Measurements from ENCODE around the gene GALNT18.

GALNT18 gene

GRCh38 chr11:11268119-11268518 is 353.7 kb downstream of the GALNT18 start:
- TF ChIP-seq ZNF274 (IDR thresholded peaks at IDR 0.05; ENCODE audit: low read depth, low read length) = no peak
- H3K4me3 ChIP-seq (ENCODE audit: low read length) = no peak overlapping the region

GRCh38 chr11:11267312-11267711 is 354.5 kb downstream of the GALNT18 start:
- H3K4me3 ChIP-seq (ENCODE audit: low read length) = no peak overlapping the region
- no peak for TF ChIP-seq ZNF274 (IDR thresholded peaks at IDR 0.05; ENCODE audit: low read depth, low read length)

GRCh38 chr11:11265994-11266606 is 355.7 kb downstream of the GALNT18 start:
- no peak for TF ChIP-seq ZNF274 (IDR thresholded peaks at IDR 0.05; ENCODE audit: low read depth, low read length)
- no peak overlapping the region for H3K4me3 ChIP-seq (ENCODE audit: low read length)

- no peak overlapping the region for H3K4me3 ChIP-seq (ENCODE audit: low read length)
- no peak for TF ChIP-seq ZNF274 (IDR thresholded peaks at IDR 0.05; ENCODE audit: low read depth, low read length)
These were observed 356.5 kb downstream of the GALNT18 start for GRCh38 chr11:11265320-11265719.

GRCh38 chr11:11263238-11264005 is 358.4 kb downstream of the GALNT18 start:
- no peak for TF ChIP-seq ZNF274 (IDR thresholded peaks at IDR 0.05; ENCODE audit: low read depth, low read length)
- H3K4me3 ChIP-seq (ENCODE audit: low read length) = no peak overlapping the region

GRCh38 chr11:11262171-11262920 is 359.5 kb downstream of the GALNT18 start:
- no peak overlapping the region for H3K4me3 ChIP-seq (ENCODE audit: low read length)
- TF ChIP-seq ZNF274 (IDR thresholded peaks at IDR 0.05; ENCODE audit: low read depth, low read length) = no peak

DNA sequence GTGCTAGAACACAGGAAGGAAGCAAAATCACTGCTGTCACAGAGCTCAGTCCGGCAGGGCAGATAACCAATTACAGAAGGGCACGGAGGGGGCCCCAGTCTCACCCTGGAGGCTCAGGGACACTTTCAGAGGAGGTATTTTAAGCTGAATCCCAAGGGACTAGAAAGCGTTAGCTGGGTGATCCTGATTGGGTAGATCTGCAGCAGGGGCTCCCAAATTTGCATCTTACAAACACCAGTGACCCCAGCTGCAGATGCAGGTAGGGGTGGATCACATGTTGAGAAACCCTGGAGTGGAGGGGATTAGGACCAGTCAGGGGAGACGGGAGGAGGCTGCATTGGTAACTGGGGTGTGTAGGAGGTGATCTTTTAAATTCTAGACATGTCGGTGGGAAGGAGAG is 360.2 kb downstream of the GALNT18 start:
- no peak overlapping the region; the same call in 1 of the 2 replicates for H3K4me3 ChIP-seq (ENCODE audit: low read length)
- TF ChIP-seq ZNF274 (IDR thresholded peaks at IDR 0.05; ENCODE audit: low read depth, low read length) = no peak

DNA sequence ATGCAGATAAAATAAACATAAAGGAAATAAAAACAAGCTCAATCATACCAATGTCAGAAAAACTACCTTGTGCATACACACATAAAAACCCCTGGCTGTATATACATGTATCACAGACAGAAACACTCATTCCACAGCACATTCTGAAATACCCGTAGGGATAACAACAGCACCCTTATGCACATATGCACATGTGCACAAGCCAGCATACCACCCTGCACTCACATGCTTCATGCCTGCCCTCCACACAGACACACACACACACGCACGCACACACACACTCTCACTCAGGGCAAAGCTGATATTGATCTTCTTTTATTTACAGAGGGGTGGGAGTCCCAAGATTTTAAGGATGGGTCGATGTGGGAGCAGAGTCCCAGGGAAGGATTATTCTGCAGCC is 360.9 kb downstream of the GALNT18 start:
- TF ChIP-seq ZNF274 (IDR thresholded peaks at IDR 0.05; ENCODE audit: low read depth, low read length) = no peak
- no peak overlapping the region; the same call in 1 of the 2 replicates for H3K4me3 ChIP-seq (ENCODE audit: low read length)

DNA sequence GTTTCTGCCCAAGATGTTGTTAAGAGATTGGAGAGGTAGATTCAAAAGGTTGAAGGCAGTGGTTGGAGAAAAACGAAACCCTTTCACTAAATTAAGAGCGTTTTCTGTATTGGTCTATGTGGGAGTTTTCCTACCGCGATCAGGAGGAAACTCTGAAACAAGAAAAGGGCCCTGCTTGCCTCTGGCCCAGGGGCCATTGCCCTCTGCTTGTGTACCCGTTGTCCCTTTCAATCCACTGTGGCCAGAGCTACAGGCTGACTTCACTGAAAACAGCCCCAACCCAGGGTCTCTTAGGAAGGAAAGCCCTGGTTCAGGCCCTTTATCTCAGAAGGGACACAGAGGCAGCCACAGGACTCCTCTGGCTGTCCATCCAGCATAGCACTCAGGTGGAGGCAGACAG is 367.8 kb downstream of the GALNT18 start:
- H3K4me3 ChIP-seq (ENCODE audit: low read length) = no peak overlapping the region
- no peak for TF ChIP-seq ZNF274 (IDR thresholded peaks at IDR 0.05; ENCODE audit: low read depth, low read length)

DNA sequence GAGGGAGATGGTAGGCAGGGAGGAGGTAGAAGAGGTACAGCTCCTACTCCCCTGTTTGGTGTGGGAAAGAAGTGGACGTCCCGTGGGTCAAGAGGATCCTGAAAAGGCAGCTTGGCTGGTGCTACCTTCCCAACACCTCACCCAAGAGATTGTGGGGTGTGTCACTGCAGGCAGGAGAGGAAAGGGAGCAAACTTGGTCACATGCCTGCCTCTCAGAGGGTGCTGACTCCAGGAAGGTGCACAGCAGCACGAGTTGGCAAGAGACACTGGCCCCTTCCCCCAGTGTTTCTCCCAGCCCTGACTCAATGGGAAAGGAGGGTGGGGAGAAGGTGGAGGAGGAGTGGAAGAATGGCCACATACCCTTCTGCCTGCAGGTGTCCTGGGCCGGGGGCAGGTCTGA is 368.3 kb downstream of the GALNT18 start:
- TF ChIP-seq ZNF274 (IDR thresholded peaks at IDR 0.05; ENCODE audit: low read depth, low read length) = no peak
- no peak overlapping the region for H3K4me3 ChIP-seq (ENCODE audit: low read length)

GRCh38 chr11:11252403-11252802 is 369.4 kb downstream of the GALNT18 start:
- H3K4me3 ChIP-seq (ENCODE audit: low read length) = no peak overlapping the region
- TF ChIP-seq ZNF274 (IDR thresholded peaks at IDR 0.05; ENCODE audit: low read depth, low read length) = no peak

- TF ChIP-seq ZNF274 (IDR thresholded peaks at IDR 0.05; ENCODE audit: low read depth, low read length) = no peak
- H3K4me3 ChIP-seq (ENCODE audit: low read length) = no peak overlapping the region
These were observed 370.3 kb downstream of the GALNT18 start for GRCh38 chr11:11251394-11251970.

DNA sequence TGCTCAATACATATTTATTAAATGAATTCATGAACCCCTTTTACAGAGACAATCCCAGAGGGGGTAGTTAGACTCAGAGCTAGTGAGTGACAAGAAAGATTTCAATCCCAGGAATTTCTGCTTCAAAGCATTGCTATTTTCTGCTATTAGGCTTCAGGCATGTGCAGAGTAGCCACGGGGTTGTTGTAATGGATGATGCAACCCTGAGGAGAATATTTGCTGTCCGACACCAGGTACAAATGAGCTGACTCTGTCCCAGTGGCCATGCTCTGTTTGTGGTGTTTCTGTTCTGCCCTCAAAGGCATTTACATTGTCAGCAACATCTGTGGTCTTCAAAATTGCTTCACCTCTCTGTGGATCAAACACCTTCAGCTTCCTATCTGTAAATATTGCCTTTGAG is 371.3 kb downstream of the GALNT18 start:
- no peak for TF ChIP-seq ZNF274 (IDR thresholded peaks at IDR 0.05; ENCODE audit: low read depth, low read length)
- no peak overlapping the region for H3K4me3 ChIP-seq (ENCODE audit: low read length)

DNA sequence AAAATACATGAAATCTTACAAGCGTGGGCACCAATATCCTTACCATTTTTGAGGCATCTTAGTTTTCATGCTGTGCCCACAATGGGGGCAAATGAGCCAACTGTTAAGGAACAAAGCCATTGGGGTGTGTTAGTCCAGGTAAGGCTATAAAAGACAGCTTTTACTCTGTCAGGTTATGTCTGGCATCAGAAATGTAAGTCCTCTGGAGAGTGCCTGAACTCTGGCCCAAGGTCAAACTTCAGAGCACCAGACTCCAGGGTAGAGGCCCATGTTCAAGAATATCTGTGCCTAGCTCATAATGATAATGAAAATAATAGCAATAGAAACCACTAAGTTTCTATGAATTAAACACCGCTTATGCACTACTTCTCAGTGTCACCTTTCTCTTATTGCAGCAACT is 374.2 kb downstream of the GALNT18 start:
- no peak for TF ChIP-seq ZNF274 (IDR thresholded peaks at IDR 0.05; ENCODE audit: low read depth, low read length)
- H3K4me3 ChIP-seq (ENCODE audit: low read length) = no peak overlapping the region
